Left colon (tissue), 2 donors: ENCODE results near the gene VWA7. TPM values are rescaled to one million over a fixed set of nuclear protein-coding genes. Genes with fewer than 3 reads are reported as not detected.

Source experiments
- ATAC-seq: fragments of 200-7000 bp; cut with Tn5 transposase; one replicate; pipeline ENCODE4 v1.9.1; 2020; ENCODE audit warnings: mild to moderate bottlenecking, moderate library complexity
- DNase-seq, 2 donors: peaks; one replicate each; pipeline ENCODE4 v3.0.0-alpha.2; 2020
- intact Hi-C, 2 donors: fragments of 100-400 bp; cut with DNase I in 1 of 2; cut with micrococcal nuclease in 1 of 2; formaldehyde crosslinking; loops; one replicate each; pipeline versions ENCODE4 v1.11.2 to v1.14.0; 2022; cut with DNase I, micrococcal nuclease
- total RNA-seq, 2 donors: library from RNA; stranded (reverse); fragmentation: NEBNext Ultra II Directional; extraction: Animal tissue kit (Norgen Biotek cat#: 25700); gene quantifications; one replicate each; pipeline ENCODE4 v1.2.1, GENCODE V29; 2021
- donor health status: DM: no; HTN: no; CAD: no.
- donor health status: DM: yes; HTN: yes; CAD: no.

The VWA7 gene
- total RNA-seq, 2 donors from 2014 or later, result 11.4 to 11.8 TPM

GRCh38 chr6:31723245-31723979, 53.7 kb downstream of the VWA7 start, which contains the start of gene MPIG6B:
TSS of gene MPIG6B (plus strand) at chr6:31723373. CDS start at chr6:31723384, 11 bp downstream.
- intact Hi-C loops, result no loop called here
- no peak for DNase-seq
- ATAC-seq, result no peak

GRCh38 chr6:31722173-31722572, 55.0 kb downstream of the VWA7 start:
- DNase-seq, result no peak
- intact Hi-C loops, result no loop called here
- ATAC-seq, result peak; percentile 12

GRCh38 chr6:31721351-31722020, 55.6 kb downstream of the VWA7 start, which contains the start of gene LY6G6C:
TSS of gene LY6G6C (minus strand) at chr6:31721746. CDS start at chr6:31721679, 67 bp downstream.
- intact Hi-C loops, result no loop called here
- DNase-seq (no peak), ATAC-seq (no peak)

- intact Hi-C loops, result no loop called here
- ATAC-seq, result peak; percentile 15
- no peak for DNase-seq
Measured at GRCh38 chr6:31720196-31720770, 56.8 kb downstream of the VWA7 start.

GRCh38 chr6:31719001-31719400, 58.1 kb downstream of the VWA7 start:
- DNase-seq (no peak), ATAC-seq (no peak)
- intact Hi-C loops, result no loop called here

GRCh38 chr6:31718265-31718664, 58.9 kb downstream of the VWA7 start:
- DNase-seq (peak in 1 of 2 donors; percentile 74), ATAC-seq (peak; percentile 84)
- intact Hi-C loops, result no loop called here

GRCh38 chr6:31717499-31718222, 59.5 kb downstream of the VWA7 start:
- ATAC-seq, result no peak
- no peak for DNase-seq

More at GRCh38 chr6:31717499-31718222, 59.5 kb downstream of the VWA7 start:
- intact Hi-C loops, result no loop called here

Other genes starting within 250 kb of the VWA7 start
- gene MCCD1, start 248.4 kb downstream of the VWA7 start, total RNA-seq, result not detected
- 100 to 1,000 TPM; 221 to 269 TPM for gene DDX39B, start 235.3 kb downstream of the VWA7 start, total RNA-seq
- under 1 TPM; 0.58 to 0.92 TPM for gene ATP6V1G2, start 230.7 kb downstream of the VWA7 start, total RNA-seq
- gene NFKBIL1, start 229.7 kb downstream of the VWA7 start, total RNA-seq, result 10 to 100 TPM; 14.4 to 18.0 TPM
- gene LTA, start 205.0 kb downstream of the VWA7 start, total RNA-seq, result under 1 TPM in 1 of 2 donors, not detected in 1; 0.36 TPM
- 1 to 10 TPM in 1 of 2 donors, under 1 TPM in 1; 0.27 to 1.4 TPM for gene TNF, start 201.8 kb downstream of the VWA7 start, total RNA-seq
- 1 to 10 TPM in 1 of 2 donors, under 1 TPM in 1; 0.70 to 3.0 TPM for gene LTB, start 194.9 kb downstream of the VWA7 start, total RNA-seq
- gene LST1, start 191.1 kb downstream of the VWA7 start, total RNA-seq, result 1 to 10 TPM; 2.4 to 5.8 TPM
- gene NCR3, start 184.3 kb downstream of the VWA7 start, total RNA-seq, result 1 to 10 TPM in 1 of 2 donors, not detected in 1; 1.1 TPM
- 10 to 100 TPM in 1 of 2 donors, 1 to 10 TPM in 1; 5.2 to 15.0 TPM for gene AIF1, start 162.1 kb downstream of the VWA7 start, total RNA-seq
- gene PRRC2A, start 156.6 kb downstream of the VWA7 start, total RNA-seq, result 100 to 1,000 TPM in 1 of 2 donors, 10 to 100 TPM in 1; 92.9 to 110 TPM
- gene BAG6, start 124.7 kb downstream of the VWA7 start, total RNA-seq, result 100 to 1,000 TPM; 272 to 282 TPM
- 1 to 10 TPM; 2.0 to 3.1 TPM for gene APOM, start 121.4 kb downstream of the VWA7 start, total RNA-seq
- gene C6orf47, start 116.5 kb downstream of the VWA7 start, total RNA-seq, result 10 to 100 TPM; 35.7 to 36.3 TPM
- 10 to 100 TPM; 11.1 to 15.2 TPM for gene GPANK1, start 112.3 kb downstream of the VWA7 start, total RNA-seq
- 100 to 1,000 TPM; 137 to 155 TPM for gene CSNK2B, start 111.2 kb downstream of the VWA7 start, total RNA-seq
- 1 to 10 TPM; 8.7 to 9.9 TPM for gene LY6G5B, start 107.4 kb downstream of the VWA7 start, total RNA-seq
- gene LY6G5C, start 96.3 kb downstream of the VWA7 start, total RNA-seq, result 1 to 10 TPM; 1.6 to 2.5 TPM
- 10 to 100 TPM; 51.5 to 53.9 TPM for gene ABHD16A, start 74.0 kb downstream of the VWA7 start, total RNA-seq
- not detected for gene LY6G6F, start 70.5 kb downstream of the VWA7 start, total RNA-seq
- gene LY6G6D, start 62.0 kb downstream of the VWA7 start, total RNA-seq, result not detected
- not detected for gene LY6G6C, start 55.6 kb downstream of the VWA7 start, total RNA-seq
- under 1 TPM in 1 of 2 donors, not detected in 1; 0.20 TPM for gene MPIG6B, start 54.0 kb downstream of the VWA7 start, total RNA-seq
- 100 to 1,000 TPM in 1 of 2 donors, 10 to 100 TPM in 1; 84.2 to 139 TPM for gene DDAH2, start 48.0 kb downstream of the VWA7 start, total RNA-seq
- 100 to 1,000 TPM; 502 to 513 TPM for gene CLIC1, start 40.8 kb downstream of the VWA7 start, total RNA-seq
- gene MSH5, start 37.3 kb downstream of the VWA7 start, total RNA-seq, result 10 to 100 TPM; 18.7 to 26.9 TPM
- gene SAPCD1, start 14.7 kb downstream of the VWA7 start, total RNA-seq, result 1 to 10 TPM; 3.2 to 3.9 TPM
- 10 to 100 TPM; 35.3 to 58.1 TPM for gene VARS1, start 18.4 kb upstream of the VWA7 start, total RNA-seq
- 10 to 100 TPM; 33.0 to 33.5 TPM for gene LSM2, start 29.6 kb upstream of the VWA7 start, total RNA-seq
- 1 to 10 TPM in 1 of 2 donors, under 1 TPM in 1; 0.89 to 1.1 TPM for gene HSPA1L, start 38.0 kb upstream of the VWA7 start, total RNA-seq
- gene HSPA1A, start 38.2 kb upstream of the VWA7 start, total RNA-seq, result 100 to 1,000 TPM; 124 to 136 TPM
- 100 to 1,000 TPM; 252 to 296 TPM for gene HSPA1B, start 50.4 kb upstream of the VWA7 start, total RNA-seq
- 10 to 100 TPM; 33.1 to 63.5 TPM for gene NEU1, start 85.5 kb upstream of the VWA7 start, total RNA-seq
- 100 to 1,000 TPM; 763 to 988 TPM for gene SLC44A4, start 101.7 kb upstream of the VWA7 start, total RNA-seq
- gene EHMT2, start 120.4 kb upstream of the VWA7 start, total RNA-seq, result 10 to 100 TPM; 28.0 to 30.5 TPM
- 1 to 10 TPM; 2.7 to 2.9 TPM for gene ZBTB12, start 124.8 kb upstream of the VWA7 start, total RNA-seq
- gene C2, start 150.4 kb upstream of the VWA7 start, total RNA-seq, result 10 to 100 TPM in 1 of 2 donors, 1 to 10 TPM in 1; 6.1 to 18.2 TPM
- gene CFB, start 168.8 kb upstream of the VWA7 start, total RNA-seq, result 10 to 100 TPM; 22.2 to 58.8 TPM
- gene NELFE, start 181.6 kb upstream of the VWA7 start, total RNA-seq, result 10 to 100 TPM; 47.9 to 51.3 TPM
- 10 to 100 TPM; 55.4 to 70.8 TPM for gene SKIC2, start 181.8 kb upstream of the VWA7 start, total RNA-seq
- 10 to 100 TPM; 14.4 to 15.8 TPM for gene DXO, start 194.8 kb upstream of the VWA7 start, total RNA-seq
- gene C4A, start 204.7 kb upstream of the VWA7 start, total RNA-seq, result 10 to 100 TPM in 1 of 2 donors, 1 to 10 TPM in 1; 4.1 to 40.0 TPM
- gene C4B, start 237.5 kb upstream of the VWA7 start, total RNA-seq, result 10 to 100 TPM in 1 of 2 donors, 1 to 10 TPM in 1; 3.8 to 31.2 TPM